Fibroblast of villous mesenchyme (primary cell): ENCODE measurements around the gene DPM1. TPM values are rescaled to one million over a fixed set of nuclear protein-coding genes. Genes with fewer than 3 reads are reported as not detected.

Experiments used
- total RNA-seq: library from RNA; depleted of rRNA; stranded (reverse); fragments of >200 nt; gene quantifications from 2 replicates; pipeline ENCODE4 v1.2.3, GENCODE V29; 2012

Gene DPM1
- total RNA-seq, 1 donor: 62.6 TPM

Other genes starting within 250 kb of the DPM1 start
- 1.6 and 6.5 TPM in 2 replicates for gene PARD6B, start 227.0 kb downstream of the DPM1 start, total RNA-seq
- gene BCAS4, start 163.5 kb downstream of the DPM1 start, total RNA-seq: 7.3 and 11.9 TPM in 2 replicates
- gene ADNP, start 27.1 kb downstream of the DPM1 start, total RNA-seq: 26.7 and 26.8 TPM in 2 replicates
- 9.0 and 10.4 TPM in 2 replicates for gene MOCS3, start 286 bp upstream of the DPM1 start, total RNA-seq
- gene KCNG1, start 64.6 kb upstream of the DPM1 start, total RNA-seq: 3.0 and 22.9 TPM in 2 replicates